Measurements from ENCODE around the gene GIT2. TPM values are rescaled to one million over a fixed set of nuclear protein-coding genes. Genes with fewer than 3 reads are reported as not detected.
A peak's percentile ranks its signal among the peaks of the same experiment; 100 is the strongest.

Gene GIT2
- total RNA-seq, 3 donors from 2014 or later = 33.3 to 46.2 (median 39.6) TPM

- TF ChIP-seq CTCF (IDR thresholded peaks at IDR 0.05) = no peak
- ATAC-seq (peak; percentile 17), DNase-seq (no peak)
- H3K9me3 ChIP-seq = no peaks in the 10 kb centered on the region
- no peaks in the 10 kb centered on the region for H3K36me3 ChIP-seq (ENCODE audit: low read depth)
- H3K4me3 ChIP-seq = no peak overlapping the region
- peaks cover 10% of the 10 kb centered on the region for H3K4me1 ChIP-seq (ENCODE audit: low read depth)
- intact Hi-C loops (cut with DNase I, micrococcal nuclease) = no loop called here
Observed at GRCh38 chr12:109994401-109995175, 1.6 kb downstream of the GIT2 start.

- Histone ChIP-seq H3K36me3 (ENCODE audit: low read depth) (peaks cover 4% of the 10 kb centered on the region), H3K4me3 (no peak overlapping the region), H3K9me3 (no peaks in the 10 kb centered on the region), H3K4me1 (ENCODE audit: low read depth) (peaks cover 10% of the 10 kb centered on the region)
- DNase-seq (no peak), ATAC-seq (no peak)
- no peak for TF ChIP-seq CTCF (IDR thresholded peaks at IDR 0.05)
- intact Hi-C loops (cut with DNase I, micrococcal nuclease) = no loop called here
Observed at GRCh38 chr12:109993091-109993490, 3.1 kb downstream of the GIT2 start.

- Histone ChIP-seq H3K4me3 (no peak overlapping the region), H3K9me3 (no peaks in the 10 kb centered on the region), H3K4me1 (ENCODE audit: low read depth) (peaks cover 10% of the 10 kb centered on the region), H3K36me3 (ENCODE audit: low read depth) (peaks cover 4% of the 10 kb centered on the region)
- no peak for ATAC-seq
- no peak for DNase-seq
- no peak for TF ChIP-seq CTCF (IDR thresholded peaks at IDR 0.05)
- intact Hi-C loops (cut with DNase I, micrococcal nuclease) = no loop called here
Observed at GRCh38 chr12:109991586-109991985, 4.6 kb downstream of the GIT2 start.

DNA sequence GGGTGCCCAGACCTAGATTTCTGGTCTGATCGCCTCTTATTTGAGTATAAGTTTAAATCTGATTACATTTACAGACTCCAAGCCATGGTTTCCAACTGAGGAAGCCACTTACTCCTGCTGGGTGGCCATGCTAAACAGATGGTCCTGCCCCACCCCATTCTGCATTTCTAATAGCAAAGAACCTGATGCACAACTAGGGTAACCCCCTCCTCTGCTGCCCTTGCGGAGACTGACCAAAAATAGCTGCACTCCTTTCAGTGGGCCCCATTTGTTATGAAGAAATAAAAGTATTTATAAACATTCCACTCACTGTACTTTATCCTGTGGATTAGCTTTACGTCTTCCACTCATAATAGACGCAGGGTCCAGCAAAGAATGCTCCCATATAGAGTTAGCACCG lies 6.8 kb downstream of the GIT2 start:
- no peak for ATAC-seq
- peaks cover 4% of the 10 kb centered on the region for H3K36me3 ChIP-seq (ENCODE audit: low read depth)
- H3K4me1 ChIP-seq (ENCODE audit: low read depth) = peaks cover 6% of the 10 kb centered on the region
- intact Hi-C loops (cut with DNase I, micrococcal nuclease) = no loop called here
- DNase-seq = no peak
- TF ChIP-seq CTCF (IDR thresholded peaks at IDR 0.05) = no peak
- no peak overlapping the region for H3K4me3 ChIP-seq
- H3K9me3 ChIP-seq = no peaks in the 10 kb centered on the region

DNA sequence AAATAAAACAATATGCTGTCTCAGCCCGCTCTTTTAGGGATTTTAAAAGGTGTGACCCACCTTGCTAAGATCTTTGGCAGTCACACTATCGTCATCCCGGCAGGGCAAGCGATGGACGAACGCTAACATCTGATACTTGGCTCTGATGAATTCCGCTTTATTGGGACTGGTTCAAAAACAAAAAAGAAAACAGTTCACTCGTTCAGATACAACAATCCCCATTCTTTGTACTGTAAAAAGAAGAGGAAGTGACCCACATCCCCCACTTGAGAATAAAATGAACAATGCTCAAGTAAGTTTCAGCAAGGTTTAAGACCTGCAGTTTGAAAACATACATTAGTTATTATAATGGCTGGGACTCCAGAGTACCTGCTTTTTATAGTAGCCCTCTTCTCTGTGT lies 7.3 kb downstream of the GIT2 start:
- ATAC-seq = no peak
- Histone ChIP-seq H3K4me3 (no peak overlapping the region), H3K36me3 (ENCODE audit: low read depth) (peaks cover 4% of the 10 kb centered on the region), H3K4me1 (ENCODE audit: low read depth) (peaks cover 1% of the 10 kb centered on the region), H3K9me3 (no peaks in the 10 kb centered on the region)
- intact Hi-C loops (cut with DNase I, micrococcal nuclease) = no loop called here
- no peak for TF ChIP-seq CTCF (IDR thresholded peaks at IDR 0.05)
- DNase-seq = no peak
